ENCODE results near the gene AGAP3. TPM values are rescaled to one million over a fixed set of nuclear protein-coding genes. Genes with fewer than 3 reads are reported as not detected.

The AGAP3 gene
- total and polyA plus RNA-seq, 9 donors, result 22.3 to 125 (median 79.9) TPM

DNA sequence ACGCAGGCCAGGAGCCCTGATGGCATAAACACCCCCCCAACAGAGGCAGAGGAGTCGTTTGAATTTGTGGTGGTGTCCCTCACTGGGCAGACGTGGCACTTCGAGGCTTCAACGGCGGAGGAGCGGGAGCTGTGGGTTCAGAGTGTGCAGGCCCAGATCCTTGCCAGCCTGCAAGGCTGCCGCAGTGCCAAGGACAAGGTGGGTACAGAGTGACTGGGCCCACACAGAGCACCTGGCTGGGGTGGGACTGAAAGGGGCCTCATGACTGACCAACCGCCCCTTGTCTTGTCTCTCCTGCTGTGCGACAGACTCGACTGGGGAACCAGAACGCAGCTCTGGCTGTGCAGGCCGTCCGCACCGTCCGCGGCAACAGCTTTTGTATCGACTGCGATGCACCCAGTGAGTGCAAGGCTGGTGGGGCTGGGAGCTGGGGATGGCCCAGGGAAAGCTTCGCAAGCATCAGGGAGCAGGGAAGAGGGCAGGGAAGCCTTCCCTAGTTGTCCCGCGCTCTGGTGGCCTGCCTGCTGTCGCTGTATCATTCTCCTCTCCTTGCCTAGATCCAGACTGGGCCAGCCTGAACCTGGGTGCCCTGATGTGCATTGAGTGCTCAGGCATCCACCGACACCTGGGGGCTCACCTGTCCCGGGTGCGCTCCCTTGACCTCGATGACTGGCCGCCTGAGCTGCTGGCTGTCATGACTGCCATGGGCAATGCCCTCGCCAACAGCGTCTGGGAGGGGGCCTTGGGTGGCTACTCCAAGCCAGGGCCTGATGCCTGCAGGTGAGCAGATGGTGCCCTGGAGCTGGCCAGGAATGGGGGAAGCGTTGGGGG, 55.8 kb downstream of the AGAP3 start:
- DNase-seq, result peak in 1 of 5 donors; percentile 29
- WGBS, 3 donors, result 87 to 95% (median 91%) methylated on average over 31 of the region's 31 CpGs

DNA sequence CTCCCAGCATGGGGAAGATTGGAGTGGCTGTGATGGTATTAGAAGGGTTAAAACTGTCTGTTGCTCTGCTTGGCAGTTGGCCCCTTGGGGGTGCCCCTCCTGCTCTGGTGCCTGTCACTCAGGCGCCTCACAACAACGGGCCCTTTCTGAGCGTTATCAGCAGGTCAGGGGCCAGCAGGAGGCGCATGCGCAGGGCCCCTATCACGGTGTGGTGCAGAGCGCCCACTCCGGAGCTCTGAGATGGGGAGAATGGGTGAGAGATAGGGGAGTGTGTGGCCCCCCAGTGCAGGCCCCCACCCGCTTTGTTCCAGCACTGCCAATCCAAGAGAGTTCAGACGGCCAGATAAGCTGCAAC, 56.4 kb downstream of the AGAP3 start:
- Histone ChIP-seq H3K27me3 (no peaks in the 10 kb centered on the region), H3K4me3 (no peak overlapping the region), H3K4me1 (ENCODE audit: insufficient read depth) (no peaks in the 10 kb centered on the region), H3K36me3 (no peaks in the 10 kb centered on the region), H3K9me3 (no peaks in the 10 kb centered on the region), H3K27ac (no peak overlapping the region)
- 72 to 77% (median 73%) methylated on average over 6 to 10 of the region's 10 CpGs for WGBS, 3 donors
- no peak for DNase-seq
- intact Hi-C loops (cut with DNase I), result no loop called here
- TF ChIP-seq, protein P1, sequence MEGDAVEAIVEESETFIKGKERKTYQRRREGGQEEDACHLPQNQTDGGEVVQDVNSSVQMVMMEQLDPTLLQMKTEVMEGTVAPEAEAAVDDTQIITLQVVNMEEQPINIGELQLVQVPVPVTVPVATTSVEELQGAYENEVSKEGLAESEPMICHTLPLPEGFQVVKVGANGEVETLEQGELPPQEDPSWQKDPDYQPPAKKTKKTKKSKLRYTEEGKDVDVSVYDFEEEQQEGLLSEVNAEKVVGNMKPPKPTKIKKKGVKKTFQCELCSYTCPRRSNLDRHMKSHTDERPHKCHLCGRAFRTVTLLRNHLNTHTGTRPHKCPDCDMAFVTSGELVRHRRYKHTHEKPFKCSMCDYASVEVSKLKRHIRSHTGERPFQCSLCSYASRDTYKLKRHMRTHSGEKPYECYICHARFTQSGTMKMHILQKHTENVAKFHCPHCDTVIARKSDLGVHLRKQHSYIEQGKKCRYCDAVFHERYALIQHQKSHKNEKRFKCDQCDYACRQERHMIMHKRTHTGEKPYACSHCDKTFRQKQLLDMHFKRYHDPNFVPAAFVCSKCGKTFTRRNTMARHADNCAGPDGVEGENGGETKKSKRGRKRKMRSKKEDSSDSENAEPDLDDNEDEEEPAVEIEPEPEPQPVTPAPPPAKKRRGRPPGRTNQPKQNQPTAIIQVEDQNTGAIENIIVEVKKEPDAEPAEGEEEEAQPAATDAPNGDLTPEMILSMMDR (IDR thresholded peaks at IDR 0.05), result no peak

More for the DNA sequence above, 55.8 kb downstream of the AGAP3 start:
- Histone ChIP-seq H3K27me3 (no peaks in the 10 kb centered on the region), H3K9me3 (no peaks in the 10 kb centered on the region), H3K4me3 (no peak overlapping the region), H3K36me3 (no peaks in the 10 kb centered on the region), H3K27ac (no peak overlapping the region), H3K4me1 (ENCODE audit: insufficient read depth) (no peaks in the 10 kb centered on the region)
- TF ChIP-seq EP300 (IDR thresholded peaks at IDR 0.05) (no peak), POLR2A (IDR thresholded peaks at IDR 0.05) (no peak)
- TF ChIP-seq, protein P1 (IDR thresholded peaks at IDR 0.05), result no peak
- intact Hi-C loops (cut with DNase I), result no loop called here

DNA sequence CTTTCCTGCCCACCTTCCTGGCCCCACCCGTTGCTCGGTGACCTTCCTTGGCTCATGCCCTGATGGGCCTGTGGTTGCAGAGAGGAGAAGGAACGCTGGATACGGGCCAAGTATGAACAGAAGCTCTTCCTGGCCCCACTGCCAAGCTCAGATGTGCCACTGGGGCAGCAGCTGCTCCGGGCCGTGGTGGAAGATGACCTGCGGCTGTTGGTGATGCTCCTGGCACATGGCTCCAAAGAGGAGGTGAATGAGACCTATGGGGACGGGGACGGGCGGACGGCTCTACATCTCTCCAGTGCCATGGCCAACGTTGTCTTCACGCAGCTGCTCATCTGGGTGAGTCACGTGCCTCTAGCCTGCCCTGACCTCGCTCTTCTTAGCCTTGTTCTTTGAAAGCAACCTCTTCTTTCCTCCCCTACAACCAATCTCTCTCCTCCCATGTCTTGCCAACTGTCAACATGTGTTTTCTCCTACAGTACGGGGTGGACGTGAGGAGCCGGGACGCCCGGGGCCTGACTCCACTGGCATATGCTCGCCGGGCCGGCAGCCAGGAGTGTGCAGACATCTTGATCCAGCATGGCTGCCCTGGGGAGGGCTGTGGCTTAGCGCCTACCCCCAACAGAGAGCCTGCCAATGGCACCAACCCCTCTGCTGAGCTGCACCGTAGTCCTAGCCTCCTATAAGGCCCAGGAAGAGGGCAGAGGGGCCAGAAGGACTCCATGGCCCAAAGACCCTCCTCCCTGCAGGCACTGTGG, 57.2 kb downstream of the AGAP3 start:
- no peaks in the 10 kb centered on the region for H3K27me3 ChIP-seq
- H3K4me3 ChIP-seq, result no peak overlapping the region
- no peaks in the 10 kb centered on the region for H3K9me3 ChIP-seq
- H3K4me1 ChIP-seq (ENCODE audit: insufficient read depth), result no peaks in the 10 kb centered on the region
- WGBS, 3 donors, result 70 to 84% (median 71%) methylated on average over 25 of the region's 25 CpGs
- H3K27ac ChIP-seq, result no peak overlapping the region
- peak in 1 of 5 donors; percentile 33 for DNase-seq
- intact Hi-C loops (cut with DNase I), result no loop called here
- TF ChIP-seq EP300 (IDR thresholded peaks at IDR 0.05), result no peak
- H3K36me3 ChIP-seq, result no peaks in the 10 kb centered on the region

DNA sequence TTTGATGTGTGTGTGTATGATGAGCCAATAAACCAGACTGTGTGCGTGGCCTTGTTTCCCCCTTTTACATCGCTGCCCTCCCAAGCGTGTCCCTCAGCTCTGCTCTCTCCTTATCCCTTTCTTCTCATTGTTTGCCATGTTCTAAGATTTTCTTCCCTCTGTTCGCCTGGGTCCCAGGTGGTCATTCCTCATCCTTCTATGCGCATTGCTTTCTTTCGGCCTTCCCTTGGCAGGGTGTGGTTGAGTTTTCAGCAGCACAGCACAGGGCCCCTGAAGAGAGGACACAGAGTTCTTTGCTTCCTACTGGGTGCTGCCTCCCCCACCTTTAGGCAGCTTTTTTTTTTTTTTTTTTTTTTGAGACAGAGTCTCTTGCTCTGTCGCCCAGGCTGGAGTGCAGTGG, 58.1 kb downstream of the AGAP3 start:
- intact Hi-C loops (cut with DNase I), result no loop called here
- Histone ChIP-seq H3K36me3 (no peaks in the 10 kb centered on the region), H3K4me3 (no peak overlapping the region), H3K27me3 (no peaks in the 10 kb centered on the region), H3K4me1 (ENCODE audit: insufficient read depth) (no peaks in the 10 kb centered on the region), H3K27ac (no peak overlapping the region), H3K9me3 (no peaks in the 10 kb centered on the region)
- TF ChIP-seq, protein P1 (IDR thresholded peaks at IDR 0.05), result no peak
- TF ChIP-seq EP300 (IDR thresholded peaks at IDR 0.05) (no peak), POLR2A (IDR thresholded peaks at IDR 0.05) (no peak)
- DNase-seq, result no peak
- WGBS, 3 donors, result 93 to 96% (median 95%) methylated on average over 7 of the region's 7 CpGs

DNA sequence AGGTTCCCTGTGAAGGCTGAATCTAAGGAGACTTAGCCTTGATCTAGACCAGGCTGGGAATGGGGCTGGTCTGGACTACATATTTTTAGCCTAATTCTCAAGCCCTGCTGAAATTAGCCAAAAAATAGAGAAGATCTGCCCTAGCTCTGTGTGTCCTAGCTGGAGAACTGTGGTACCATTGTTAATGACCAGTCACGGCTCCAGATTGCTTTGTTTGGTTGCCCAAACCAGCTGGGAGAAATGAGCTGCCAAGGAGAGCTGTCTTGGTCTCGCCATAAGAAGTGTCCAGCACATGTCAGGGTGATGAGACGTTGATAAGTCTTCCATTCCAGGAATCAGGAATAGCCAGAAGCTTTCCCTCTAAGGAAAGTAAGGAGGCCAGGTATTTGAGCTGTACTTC, 60.5 kb downstream of the AGAP3 start:
- intact Hi-C loops (cut with DNase I), result no loop called here
- no peaks in the 10 kb centered on the region for H3K27me3 ChIP-seq
- H3K36me3 ChIP-seq, result no peaks in the 10 kb centered on the region
- no peaks in the 10 kb centered on the region for H3K9me3 ChIP-seq
- no peaks in the 10 kb centered on the region for H3K4me1 ChIP-seq (ENCODE audit: insufficient read depth)
- H3K4me3 ChIP-seq, result no peak overlapping the region
- H3K27ac ChIP-seq, result no peak overlapping the region
- 58 to 80% (median 64%) methylated on average over 3 of the region's 3 CpGs for WGBS, 3 donors
- no peak for DNase-seq
- TF ChIP-seq EP300 (IDR thresholded peaks at IDR 0.05) (no peak), POLR2A (IDR thresholded peaks at IDR 0.05) (no peak)
- TF ChIP-seq, protein P1 (IDR thresholded peaks at IDR 0.05), result no peak

All from ovary (tissue), 9 donors.